ENCODE results near the gene COL16A1.
"Not testable (repeated sequence)": the region's sequence is repeated elsewhere in the genome, so short reads cannot be mapped to it uniquely, and the experiment has no call there.

The COL16A1 gene

DNA sequence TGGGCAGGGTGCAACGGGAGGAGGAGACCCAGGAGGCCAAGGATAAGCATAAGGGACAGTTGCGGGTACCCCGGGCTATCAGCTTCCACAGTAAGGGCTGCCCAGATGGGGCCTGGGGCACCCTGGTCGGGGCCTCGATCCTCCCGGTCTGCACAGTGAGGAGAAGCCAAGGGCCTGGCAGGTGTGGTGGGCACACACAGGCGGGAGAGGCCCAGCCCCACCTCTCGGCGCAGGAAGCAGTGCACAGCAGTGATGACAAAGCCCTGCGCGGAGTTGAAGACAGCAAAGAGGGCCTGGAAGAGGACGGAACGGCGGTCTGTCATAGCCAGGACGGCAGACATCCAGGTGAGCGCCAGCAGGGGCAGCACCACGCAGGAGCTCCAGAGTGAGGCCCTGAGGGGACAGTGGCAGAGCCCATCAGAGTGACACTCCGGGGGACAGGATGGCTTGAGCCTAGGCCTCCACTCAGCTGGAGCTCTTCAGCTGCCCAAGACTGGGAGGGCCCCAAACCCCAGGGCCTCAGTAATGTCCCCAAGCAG lies 29.0 kb upstream of the COL16A1 start:
- DNase-seq: no peak

DNA sequence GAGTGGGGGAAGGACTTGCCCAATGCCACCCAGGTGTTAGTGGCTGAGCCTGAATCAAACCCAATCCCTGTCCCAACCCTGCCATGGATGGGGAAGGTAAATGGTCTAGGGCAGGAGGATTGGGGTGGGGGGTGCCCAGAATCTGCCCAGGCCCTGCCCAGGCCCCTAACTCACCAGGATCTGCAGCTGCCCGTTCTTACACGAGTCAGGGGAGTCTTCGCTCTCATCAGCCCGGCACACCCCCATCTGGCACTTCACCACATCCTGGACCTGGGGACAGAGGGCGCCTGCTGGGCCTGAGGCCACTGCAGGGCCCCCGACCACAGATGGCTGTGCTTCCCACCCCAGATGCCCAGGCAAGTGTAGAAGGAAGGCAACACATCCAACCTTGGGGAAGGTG lies 28.5 kb upstream of the COL16A1 start:
- DNase-seq: no peak

DNA sequence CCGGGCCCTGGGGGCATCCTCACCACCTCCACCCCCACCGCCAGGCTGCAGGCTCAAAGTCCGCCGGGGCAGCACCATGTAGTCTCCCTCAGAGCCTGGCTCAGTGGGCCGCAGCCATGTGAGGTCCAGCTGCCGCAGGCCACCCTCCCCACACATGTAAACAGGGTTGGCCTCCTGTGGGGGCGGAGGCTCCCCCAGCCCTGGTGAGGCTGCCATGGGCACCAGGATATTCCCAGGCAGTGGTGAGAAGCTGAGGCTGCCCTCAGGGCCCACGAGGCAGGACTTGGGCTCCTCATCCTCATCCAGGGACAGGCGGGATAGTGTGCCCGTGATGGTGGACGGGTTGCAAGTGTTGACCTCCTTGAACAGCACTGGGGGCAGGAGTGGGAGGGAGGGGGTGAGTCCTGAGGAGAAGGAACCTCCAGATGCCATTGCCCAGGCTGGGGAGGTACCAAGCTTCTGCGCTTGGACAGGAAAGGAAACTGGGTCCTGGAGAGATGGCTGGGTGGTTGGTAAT lies 27.3 kb upstream of the COL16A1 start:
- no peak for DNase-seq

DNA sequence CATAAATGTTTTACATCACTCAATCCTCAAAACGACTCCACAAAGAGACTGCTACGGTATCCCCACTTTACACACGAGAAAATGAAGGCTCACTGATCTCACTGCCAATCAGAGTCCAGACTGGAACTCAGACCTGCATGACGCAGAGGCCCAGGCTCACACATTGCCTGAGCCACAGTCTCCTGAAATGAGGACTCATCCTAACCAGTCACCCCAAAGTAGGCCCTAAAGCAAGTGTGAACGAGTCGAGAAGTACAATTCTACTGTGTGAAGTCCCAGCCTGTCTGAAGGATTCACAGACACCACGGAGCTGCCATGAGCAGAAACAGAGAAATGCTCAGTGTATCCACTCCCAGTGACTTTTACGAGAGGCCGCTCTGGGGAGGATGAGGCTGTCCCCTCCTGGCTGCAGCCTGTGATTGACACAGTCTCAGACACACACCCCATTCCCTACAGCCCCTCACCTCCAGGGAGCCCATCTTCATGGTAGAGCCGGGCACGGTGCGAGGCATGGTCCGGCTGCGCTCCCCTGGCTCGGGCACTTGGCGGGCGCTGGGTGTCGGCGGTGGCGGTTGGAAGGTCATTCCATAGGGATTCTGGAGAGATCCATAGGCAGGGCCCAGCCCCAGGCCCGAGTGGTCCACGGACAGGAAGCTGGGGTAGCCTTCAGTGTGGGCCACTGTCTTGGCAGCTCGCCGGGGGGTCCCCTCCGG lies 26.7 kb upstream of the COL16A1 start:
- no peak for DNase-seq

DNA sequence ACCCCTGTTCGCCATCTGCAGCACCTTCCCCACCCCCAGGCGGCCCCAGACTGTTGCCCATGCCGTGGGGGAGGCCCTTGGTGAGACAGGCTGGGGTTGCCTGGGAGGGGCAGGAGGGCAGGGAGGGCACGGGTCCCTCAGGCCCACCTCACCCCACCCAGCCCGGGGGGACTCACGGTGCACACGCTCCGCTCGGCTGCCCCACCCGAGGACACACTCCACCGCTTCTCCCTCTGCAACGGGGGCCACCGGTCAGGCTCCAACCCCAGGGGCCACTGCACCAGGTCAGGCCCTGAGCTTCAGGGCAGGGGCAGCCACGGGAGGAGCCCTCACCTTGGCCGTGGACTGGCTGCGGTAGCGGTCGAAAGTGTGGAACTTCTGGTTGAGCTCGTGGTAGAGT lies 24.0 kb upstream of the COL16A1 start:
- no peak for DNase-seq

DNA sequence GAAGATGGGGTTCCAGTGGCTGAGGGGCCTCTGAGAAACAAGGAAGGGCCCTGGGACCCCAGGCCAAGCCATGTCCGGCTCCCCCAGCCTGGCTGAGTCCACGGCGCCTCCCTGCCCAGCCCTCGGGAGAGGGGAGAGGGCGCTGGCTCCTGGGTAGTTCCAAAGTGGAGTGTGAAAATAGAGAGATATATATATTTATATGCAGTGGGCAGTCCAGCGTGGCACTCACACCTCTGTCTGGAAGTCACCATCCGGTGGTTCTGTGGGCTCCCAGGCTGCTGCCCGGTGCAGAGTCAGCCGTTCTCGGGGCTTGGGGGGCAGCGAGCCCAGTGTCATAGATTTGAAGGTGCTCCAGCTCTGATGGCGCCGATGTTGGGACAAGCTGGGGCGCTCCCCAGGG lies 23.4 kb upstream of the COL16A1 start:
- DNase-seq: no peak

DNA sequence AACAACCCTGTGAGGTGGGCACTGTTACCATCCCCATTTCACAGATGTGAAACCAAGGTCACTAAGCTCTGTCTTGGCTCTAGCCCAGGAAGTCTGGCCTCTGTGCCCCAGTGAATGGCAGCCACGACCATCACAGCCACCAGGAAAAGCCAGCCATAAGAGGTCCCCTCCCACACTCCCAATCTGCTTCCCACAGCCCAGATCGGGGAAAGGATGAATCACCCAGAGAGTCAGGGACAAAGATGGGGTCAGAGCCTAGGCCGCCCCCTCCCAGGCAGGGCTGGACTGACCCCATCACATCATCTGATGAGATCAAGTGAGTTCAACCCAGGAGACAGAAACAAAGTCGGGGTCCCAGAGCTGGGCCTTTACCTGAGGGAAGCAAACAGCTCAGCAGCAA lies 22.9 kb upstream of the COL16A1 start:
- no peak for DNase-seq

DNA sequence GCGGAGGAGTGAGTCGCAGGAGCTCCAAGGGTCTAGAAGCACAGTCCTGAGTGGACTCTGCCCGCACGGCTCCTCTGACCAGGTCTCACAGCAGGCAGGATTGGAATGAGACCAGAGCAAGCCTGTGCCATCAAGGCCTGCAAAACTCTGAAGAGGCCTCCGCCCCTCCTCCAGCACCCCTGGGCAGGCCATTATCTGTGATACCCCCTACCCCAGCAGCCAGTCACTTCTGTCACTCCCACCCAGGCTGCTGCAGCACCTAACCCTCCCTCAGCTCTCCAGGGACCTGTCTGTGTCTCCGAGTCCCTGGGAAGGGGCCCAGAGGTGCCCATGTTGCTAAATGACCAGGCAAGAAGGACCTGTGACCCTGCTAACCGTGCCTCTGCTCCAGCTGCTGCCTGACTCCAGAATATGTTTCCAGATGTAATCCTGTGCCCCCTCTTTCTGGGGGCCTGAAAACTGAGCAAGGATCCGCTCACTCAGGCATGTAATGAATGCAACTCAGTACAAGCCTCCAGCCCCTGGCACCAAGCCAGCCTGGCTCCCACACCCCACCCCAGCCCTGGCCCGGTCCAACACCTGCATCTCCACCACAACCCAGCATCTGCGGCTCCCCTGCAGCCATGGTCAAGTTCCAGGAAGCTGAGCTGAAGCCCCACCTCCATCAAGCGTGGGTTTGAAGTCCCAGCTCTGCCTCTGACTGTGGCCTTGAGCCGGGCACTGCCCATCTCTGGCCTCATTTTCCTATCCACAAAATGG lies 22.1 kb upstream of the COL16A1 start:
- no peak for DNase-seq

DNA sequence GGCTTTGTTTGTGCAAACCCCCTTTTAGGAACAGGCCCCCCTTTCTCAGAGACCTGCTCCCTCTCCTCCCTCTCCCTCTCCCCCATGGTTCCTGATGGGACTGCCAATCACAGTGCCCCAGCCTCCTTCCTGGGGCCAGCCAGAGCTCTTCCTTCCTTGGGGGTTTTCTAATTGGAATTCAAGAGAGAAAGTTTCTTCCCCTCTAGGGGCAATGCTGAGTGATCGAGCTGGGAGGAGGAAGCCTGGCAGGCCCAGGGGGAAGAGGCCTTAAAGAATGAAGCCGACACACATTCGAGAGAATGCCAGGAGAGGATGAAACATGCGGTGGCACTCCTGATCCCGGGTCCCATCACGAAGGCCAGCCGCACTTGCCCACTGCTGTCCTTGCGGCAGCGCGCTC lies 21.3 kb upstream of the COL16A1 start:
- no peak for DNase-seq

DNA sequence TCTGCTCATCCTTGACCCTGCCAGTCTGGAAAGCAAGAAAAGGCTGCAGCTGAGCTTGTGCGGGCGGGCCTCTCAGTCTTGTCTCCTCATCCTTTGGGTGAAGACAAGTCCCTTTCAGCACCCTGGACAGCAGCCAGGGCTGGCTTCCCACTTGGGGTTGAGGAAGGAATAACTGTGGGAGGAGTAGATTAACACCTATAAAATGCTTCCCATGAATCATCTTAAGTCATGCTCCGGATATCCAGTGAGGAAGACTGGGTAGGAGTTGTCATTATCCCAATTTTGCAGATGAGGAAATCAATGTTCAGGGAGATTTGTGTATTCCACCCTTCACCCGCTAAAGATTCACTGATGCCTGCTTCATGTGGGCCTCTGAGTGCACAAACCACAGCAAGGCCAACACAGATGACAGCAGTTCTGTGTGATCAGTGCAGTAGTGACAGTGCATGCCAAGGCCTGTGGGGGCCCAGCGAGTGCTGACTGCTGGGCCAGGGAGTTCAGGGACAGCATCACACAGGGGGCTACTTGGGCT lies 20.1 kb upstream of the COL16A1 start:
- peak in 3 of 5 experiments; percentile 20 to 29 (median 28) for DNase-seq

DNA sequence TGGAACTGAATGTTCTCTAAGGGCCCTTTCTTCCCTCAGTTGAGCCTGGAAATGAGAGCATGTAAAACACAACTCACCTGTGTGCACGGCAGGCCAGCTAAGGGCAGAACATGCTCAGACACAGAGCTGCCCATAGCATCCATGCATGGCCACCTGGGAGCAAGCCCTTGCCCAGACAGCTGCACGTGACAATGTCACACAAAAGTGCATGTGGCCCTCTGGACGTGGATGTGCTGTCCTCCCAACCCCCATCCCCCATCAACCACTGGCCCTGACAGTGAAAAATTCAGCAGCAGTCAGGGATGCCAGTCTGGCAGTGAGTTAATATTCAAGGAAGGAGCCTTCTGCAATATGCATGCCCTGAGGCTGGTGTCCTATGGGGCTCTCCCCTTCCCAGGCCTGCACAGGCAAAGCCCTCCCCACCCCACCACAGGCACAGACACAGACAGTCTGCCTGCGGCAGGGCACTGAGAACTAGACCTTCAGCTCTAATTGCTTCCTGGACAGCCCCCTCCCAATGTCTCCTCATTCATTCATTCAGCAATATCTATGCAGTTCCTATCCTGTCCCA lies 14.6 kb upstream of the COL16A1 start:
- no peak for DNase-seq

DNA sequence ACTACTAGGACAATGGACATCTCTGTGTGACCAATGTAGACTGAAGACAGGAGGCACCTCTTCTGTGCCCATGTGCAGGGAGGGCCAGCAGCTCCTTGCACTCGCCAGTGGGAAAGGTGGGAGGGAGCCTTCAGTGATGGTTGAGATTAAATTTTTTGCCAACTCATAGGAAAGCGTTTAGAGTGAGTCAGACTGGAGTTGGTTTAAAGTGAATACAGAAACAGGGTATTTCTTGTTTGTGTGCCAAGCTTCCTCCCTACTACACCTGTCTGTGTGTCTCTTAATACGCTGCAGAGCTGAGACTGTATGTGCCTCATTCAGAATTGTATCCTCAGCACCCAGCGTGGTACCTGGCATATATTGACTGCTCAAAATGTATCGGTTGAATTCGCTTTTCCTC lies 13.5 kb upstream of the COL16A1 start:
- DNase-seq: no peak

DNA sequence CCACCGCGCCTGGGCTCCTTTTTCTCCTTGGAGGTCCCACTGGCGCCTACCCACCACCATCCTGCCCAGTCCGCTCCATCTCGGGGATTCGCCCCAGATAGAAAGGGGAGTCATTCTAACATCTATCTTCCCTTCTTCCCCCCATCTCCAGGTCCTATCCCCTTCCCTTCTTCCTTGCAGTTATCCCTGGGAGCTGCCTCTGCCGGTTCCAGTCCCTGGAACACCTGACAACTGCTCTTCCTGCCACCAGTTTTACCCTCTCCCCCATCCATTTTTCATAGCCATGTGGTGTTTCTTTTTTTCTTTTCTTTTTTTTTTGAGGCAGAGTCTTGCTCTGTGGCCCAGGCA lies 12.0 kb upstream of the COL16A1 start:
- DNase-seq: no peak

DNA sequence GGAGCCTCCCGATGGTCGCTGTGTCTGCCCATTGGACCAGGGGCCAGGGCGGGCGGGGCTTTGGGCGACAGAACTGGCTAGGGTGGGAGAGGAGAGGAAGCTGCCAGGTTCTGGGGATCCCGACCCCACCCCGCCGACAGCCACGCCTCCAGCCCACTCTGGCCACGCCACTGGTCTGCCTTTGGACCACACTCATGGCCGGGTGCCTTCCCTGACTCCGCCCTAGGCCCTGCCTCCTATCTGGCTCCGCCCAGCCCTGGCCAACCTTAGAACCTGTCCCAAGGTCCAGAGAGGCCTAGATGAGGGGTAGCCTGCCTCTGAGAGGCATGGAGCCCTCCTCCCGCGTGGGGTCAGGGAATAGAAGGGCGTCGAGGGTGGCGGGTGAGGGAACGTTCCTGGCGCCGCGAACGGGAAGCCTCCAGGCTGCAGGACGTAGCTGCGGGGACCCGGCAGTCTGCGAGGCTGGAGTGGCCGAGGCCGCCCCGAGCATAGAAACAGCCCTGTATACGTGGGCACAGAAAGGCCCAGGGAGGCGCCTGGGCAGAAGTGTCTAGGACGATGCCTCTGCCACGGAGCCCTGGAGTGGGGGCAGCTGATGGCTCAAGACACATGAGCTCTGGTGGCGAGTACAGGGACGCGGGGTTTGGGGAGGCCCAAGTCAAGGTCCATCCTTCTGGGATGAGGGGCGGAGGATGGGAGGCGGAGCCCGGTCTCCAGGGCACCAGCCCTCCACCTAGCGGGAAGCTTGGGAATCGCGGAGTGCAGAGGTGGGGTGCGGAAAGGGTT lies 11.5 kb upstream of the COL16A1 start:
- peak in 1 of 5 experiments; percentile 9 for DNase-seq

DNA sequence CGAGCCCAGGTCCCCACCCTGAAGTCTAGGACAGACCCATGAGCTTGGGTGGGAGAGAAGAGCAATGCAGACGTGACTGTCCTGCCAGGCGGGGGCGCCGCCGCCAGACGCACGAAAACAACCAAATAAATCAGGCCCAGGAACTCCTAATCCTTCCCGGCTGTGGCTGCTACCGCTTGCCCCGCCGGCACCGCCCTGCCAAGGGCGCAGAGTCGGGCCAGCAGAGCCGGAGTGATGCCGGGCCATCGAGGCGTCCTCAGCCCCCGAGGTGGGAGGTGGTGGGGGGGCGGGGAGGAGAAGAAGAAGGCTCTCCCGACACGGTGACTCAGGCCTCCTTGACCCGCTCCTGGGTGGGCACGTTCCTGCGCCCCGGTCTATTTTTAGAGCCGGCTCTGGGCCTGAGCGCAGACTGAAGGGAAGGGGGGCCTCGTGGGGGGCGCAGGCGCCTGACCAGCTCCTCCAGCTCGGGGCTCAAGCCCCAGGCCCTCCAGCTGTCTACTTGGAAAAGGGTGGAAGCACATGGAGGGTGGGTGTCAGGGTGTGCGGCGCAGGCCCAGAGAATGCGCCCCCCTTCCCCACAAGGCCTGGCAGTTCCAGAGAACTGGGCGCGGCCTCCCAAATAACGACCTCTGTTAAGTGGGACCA lies 10.7 kb upstream of the COL16A1 start:
- peak in 2 of 5 experiments; percentile 13 to 36 for DNase-seq

DNA sequence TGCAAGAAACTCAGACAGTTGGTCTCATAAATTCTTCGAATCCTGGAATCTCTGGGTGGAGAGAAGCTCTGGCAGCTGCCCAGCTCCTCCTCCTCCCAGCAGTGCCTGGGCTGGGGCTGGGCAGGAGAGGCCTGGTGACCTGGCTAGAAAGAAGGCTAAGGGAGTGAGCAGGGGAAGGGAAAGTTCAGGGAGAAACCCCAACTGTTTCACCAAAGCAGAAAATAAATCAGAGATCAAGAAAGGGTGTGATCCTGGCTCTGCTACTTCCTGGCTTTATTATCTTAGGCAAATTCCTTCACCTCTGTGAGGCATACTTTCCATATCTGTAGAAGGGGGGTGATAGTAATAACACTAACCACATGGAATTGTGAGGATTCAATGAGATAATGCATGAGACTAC lies 8.8 kb upstream of the COL16A1 start:
- DNase-seq: no peak

DNA sequence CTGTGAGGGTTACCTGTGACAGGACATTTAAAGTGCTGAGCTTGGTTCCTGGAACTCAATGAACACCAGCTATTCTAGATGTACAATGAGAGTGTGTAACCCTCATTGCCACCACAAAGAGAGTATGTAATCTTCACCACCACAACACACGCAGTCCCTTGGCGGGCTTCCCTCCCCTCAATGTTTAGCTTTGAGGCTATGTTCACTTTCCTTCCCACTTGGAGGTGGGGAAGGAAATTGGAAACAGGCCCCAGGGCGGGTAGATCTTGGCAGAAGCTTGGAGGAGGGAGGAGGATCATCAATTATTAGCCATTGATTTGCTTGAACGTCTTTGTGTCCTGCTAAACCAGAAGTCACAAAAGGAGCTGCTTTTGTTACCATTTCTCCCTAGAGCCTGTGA lies 8.3 kb upstream of the COL16A1 start:
- DNase-seq: no peak

DNA sequence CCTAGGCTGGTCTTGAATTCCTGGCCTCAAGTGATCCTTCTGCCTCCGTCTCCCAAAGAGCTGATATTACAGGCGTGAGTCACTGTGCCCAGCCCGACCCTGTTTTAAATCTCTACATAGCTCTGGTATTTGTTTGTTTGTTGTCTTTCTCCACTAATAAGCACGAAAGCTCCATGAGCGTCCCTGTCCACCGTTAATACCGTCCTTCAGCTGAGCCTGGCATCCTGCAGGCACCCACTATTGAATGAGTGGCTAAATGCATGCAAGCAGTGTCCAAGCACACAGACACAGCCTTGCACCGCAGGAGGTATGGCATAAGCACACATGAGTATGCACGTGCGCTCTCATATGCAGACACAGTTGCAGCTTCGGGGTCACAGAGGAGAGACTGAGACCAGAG lies 4.5 kb upstream of the COL16A1 start:
- DNase-seq: no peak

DNA sequence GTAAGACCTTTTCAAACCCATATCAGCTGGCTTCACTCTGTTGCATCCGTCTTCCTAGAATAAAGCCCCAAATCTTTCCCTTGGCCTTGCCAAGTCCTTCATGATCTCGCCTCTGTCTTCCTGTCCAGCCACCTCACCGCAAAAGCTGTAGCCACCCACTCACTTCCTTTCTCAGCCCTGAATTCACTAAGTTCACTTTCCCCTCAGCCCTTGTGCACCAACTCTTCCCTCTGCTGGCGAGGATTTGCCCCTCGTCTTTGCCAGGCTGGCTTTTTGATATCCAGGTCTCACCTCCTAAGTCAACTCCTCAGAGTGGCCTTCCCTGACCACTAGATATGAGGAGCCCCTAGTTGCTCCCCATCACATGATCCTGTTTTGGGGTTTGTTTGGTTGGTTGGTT lies 3.9 kb upstream of the COL16A1 start:
- DNase-seq: no peak

DNA sequence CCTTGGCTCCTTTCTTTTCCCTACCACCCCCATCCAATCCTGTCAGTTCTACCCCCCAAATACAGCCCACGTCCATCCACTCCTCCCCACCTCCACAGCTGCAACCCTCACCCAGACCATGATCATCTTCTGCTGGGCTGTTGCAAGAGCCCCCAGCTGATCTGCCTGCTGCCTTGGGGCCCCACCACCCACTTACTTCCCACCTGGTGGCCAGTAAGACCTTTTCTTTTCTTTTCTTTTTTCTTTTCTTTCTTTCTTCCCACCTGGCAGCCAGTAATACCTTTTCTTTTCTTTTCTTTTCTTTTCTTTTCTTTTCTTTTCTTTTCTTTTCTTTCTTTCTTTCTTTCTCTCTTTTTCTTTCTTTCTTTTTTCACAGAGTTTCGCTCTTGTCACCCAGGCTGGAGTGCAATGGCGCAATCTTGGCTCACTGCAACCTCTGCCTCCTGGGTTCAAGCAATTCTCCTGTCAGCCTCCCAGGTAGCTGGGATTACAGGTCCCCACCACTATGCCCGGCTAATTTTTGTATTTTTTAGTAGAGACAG lies 3.3 kb upstream of the COL16A1 start:
- DNase-seq: not testable (repeated sequence)

DNA sequence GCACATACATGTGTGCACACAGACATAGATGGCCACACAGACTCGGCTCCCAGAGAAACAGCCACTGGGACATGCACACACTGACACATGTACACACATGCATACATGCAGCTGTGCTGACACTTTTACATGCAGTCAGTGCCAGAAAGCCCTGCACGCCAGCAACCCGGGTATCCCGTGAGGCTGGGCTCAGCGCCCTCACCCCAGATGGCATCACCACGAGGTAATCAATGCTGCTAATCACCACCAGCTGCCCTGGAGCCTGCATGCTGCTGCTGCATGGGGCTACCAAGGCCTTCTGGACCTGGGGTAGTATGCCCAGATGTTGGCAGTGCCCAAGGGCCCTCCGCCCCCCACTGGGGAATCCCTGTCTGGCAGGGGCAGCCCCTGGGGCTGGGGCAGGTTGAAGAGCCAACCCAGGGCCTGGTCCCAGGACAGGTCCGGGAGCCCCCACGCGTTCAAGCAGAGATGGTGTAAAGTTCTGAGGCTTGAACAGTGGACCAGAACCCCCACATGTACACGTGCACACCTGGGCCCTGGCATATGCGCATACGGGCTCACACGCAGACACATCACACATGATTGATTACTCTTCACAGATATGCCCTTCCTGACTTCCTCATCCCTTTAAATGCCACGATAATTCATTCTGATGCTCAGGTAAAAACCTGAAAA lies 2.7 kb upstream of the COL16A1 start:
- DNase-seq: no peak

Measured in T-helper 2 cell (primary cell).